ENCODE measurements around the gene PACRG. TPM values are rescaled to one million over a fixed set of nuclear protein-coding genes. Genes with fewer than 3 reads are reported as not detected.

PACRG gene
- polyA plus RNA-seq, 1 donor from 2014 or later: 16.6 TPM

GRCh38 chr6:162770955-162771354 lies 43.2 kb downstream of the PACRG start:
- Histone ChIP-seq H3K27me3 (ENCODE audit: insufficient read depth, low read depth, low read length) (no peaks in the 10 kb centered on the region), H2AFZ (ENCODE audit: low read depth, low read length) (no peak overlapping the region), H3K36me3 (ENCODE audit: insufficient read depth, low read length) (no peaks in the 10 kb centered on the region), H3K9me3 (ENCODE audit: low read length) (no peaks in the 10 kb centered on the region), H3K27ac (ENCODE audit: low read length) (no peak overlapping the region), H3K4me3 (ENCODE audit: low read length) (no peak overlapping the region), H4K20me1 (ENCODE audit: insufficient read depth) (no peaks in the 10 kb centered on the region), H3K9ac (ENCODE audit: low read length) (no peak overlapping the region), H3K4me2 (ENCODE audit: low read length) (no peak overlapping the region), H3K9me2 (ENCODE audit: insufficient read depth, low read length) (no peaks in the 10 kb centered on the region), H3K79me2 (replicated peaks; ENCODE audit: insufficient read depth, low read length) (no peaks in the 10 kb centered on the region), H3F3A (ENCODE audit: insufficient read depth, low read length, poor library complexity, severe bottlenecking) (no peaks in the 10 kb centered on the region)
- TF ChIP-seq EP300 (conservative IDR thresholded peaks at IDR 0.05; ENCODE audit: poor library complexity, severe bottlenecking) (no peak), SMC3 (conservative IDR thresholded peaks at IDR 0.05; ENCODE audit: poor library complexity) (no peak), POLR2AphosphoS5 (IDR thresholded peaks at IDR 0.05) (no peak), RAD21 (conservative IDR thresholded peaks at IDR 0.05) (no peak), TAF1 (IDR thresholded peaks at IDR 0.05; ENCODE audit: low read depth) (no peak), MXI1 (conservative IDR thresholded peaks at IDR 0.05; ENCODE audit: poor library complexity, severe bottlenecking) (no peak), CTCF (IDR thresholded peaks at IDR 0.05; ENCODE audit: poor library complexity, severe bottlenecking) (no peak), REST (IDR thresholded peaks at IDR 0.05; ENCODE audit: borderline replicate concordance) (no peak), EZH2 (IDR thresholded peaks at IDR 0.05; ENCODE audit: borderline replicate concordance, insufficient read depth, low read length, poor library complexity, severe bottlenecking) (no peak)

GRCh38 chr6:162772466-162772865 lies 44.7 kb downstream of the PACRG start:
- Histone ChIP-seq H3K36me3 (ENCODE audit: insufficient read depth, low read length) (no peaks in the 10 kb centered on the region), H3K4me2 (ENCODE audit: low read length) (no peak overlapping the region), H3F3A (ENCODE audit: insufficient read depth, low read length, poor library complexity, severe bottlenecking) (no peaks in the 10 kb centered on the region), H3K4me3 (ENCODE audit: low read length) (no peak overlapping the region), H3K27ac (ENCODE audit: low read length) (no peak overlapping the region), H3K9me2 (ENCODE audit: insufficient read depth, low read length) (no peaks in the 10 kb centered on the region), H3K9me3 (ENCODE audit: low read length) (no peaks in the 10 kb centered on the region), H4K20me1 (ENCODE audit: insufficient read depth) (no peaks in the 10 kb centered on the region), H3K9ac (ENCODE audit: low read length) (no peak overlapping the region), H3K27me3 (ENCODE audit: insufficient read depth, low read depth, low read length) (no peaks in the 10 kb centered on the region), H2AFZ (ENCODE audit: low read depth, low read length) (no peak overlapping the region), H3K79me2 (replicated peaks; ENCODE audit: insufficient read depth, low read length) (no peaks in the 10 kb centered on the region)
- TF ChIP-seq POLR2AphosphoS5 (IDR thresholded peaks at IDR 0.05) (no peak), CTCF (IDR thresholded peaks at IDR 0.05; ENCODE audit: poor library complexity, severe bottlenecking) (no peak), EP300 (conservative IDR thresholded peaks at IDR 0.05; ENCODE audit: poor library complexity, severe bottlenecking) (no peak), EZH2 (IDR thresholded peaks at IDR 0.05; ENCODE audit: borderline replicate concordance, insufficient read depth, low read length, poor library complexity, severe bottlenecking) (no peak), SMC3 (conservative IDR thresholded peaks at IDR 0.05; ENCODE audit: poor library complexity) (no peak), TAF1 (IDR thresholded peaks at IDR 0.05; ENCODE audit: low read depth) (no peak), RAD21 (conservative IDR thresholded peaks at IDR 0.05) (no peak), MXI1 (conservative IDR thresholded peaks at IDR 0.05; ENCODE audit: poor library complexity, severe bottlenecking) (no peak), REST (IDR thresholded peaks at IDR 0.05; ENCODE audit: borderline replicate concordance) (no peak)

All from neural cell (in vitro differentiated cells).